Hepatocyte (in vitro differentiated cells): ENCODE data around the gene METTL2B. TPM values are rescaled to one million over a fixed set of nuclear protein-coding genes. Genes with fewer than 3 reads are reported as not detected.
A peak's percentile ranks its signal among the peaks of the same experiment; 100 is the strongest.
"Not testable (repeated sequence)": the region's sequence is repeated elsewhere in the genome, so short reads cannot be mapped to it uniquely, and the experiment has no call there.

Source experiments
- DNase-seq: peaks from one replicate; pipeline ENCODE4 v3.0.0-alpha.2; 2016; ENCODE audit warnings: low spot score
- H2AFZ ChIP-seq: fragments of 200-600 bp; sonication (generic); 2 replicates; pipeline ENCODE4 v1.6.0; 2016; ENCODE audit warnings: antibody characterized with exemption, mild to moderate bottlenecking
- H3K27ac ChIP-seq: fragments of 200-600 bp; sonication (generic); 2 replicates; pipeline ENCODE4 v1.5.1; 2016; ENCODE audit warnings: mild to moderate bottlenecking
- H3K27me3 ChIP-seq: fragments of 200-600 bp; sonication (generic); 2 replicates; pipeline ENCODE4 v1.6.1; 2016
- H3K36me3 ChIP-seq: fragments of 200-600 bp; sonication (generic); replicated peaks from 2 replicates; pipeline ENCODE4 v1.5.1; 2016; ENCODE audit warnings: low read depth; ENCODE audit not compliant: insufficient read depth
- H3K4me1 ChIP-seq: fragments of 200-600 bp; sonication (generic); 2 replicates; pipeline ENCODE4 v1.5.1; 2016; ENCODE audit warnings: mild to moderate bottlenecking, moderate library complexity; ENCODE audit not compliant: insufficient read depth
- H3K4me2 ChIP-seq: fragments of 200-600 bp; sonication (generic); 2 replicates; pipeline ENCODE4 v1.6.0; 2016
- H3K4me3 ChIP-seq: fragments of 200-600 bp; sonication (generic); 2 replicates; pipeline ENCODE4 v1.5.1; 2016; ENCODE audit warnings: mild to moderate bottlenecking
- H3K79me2 ChIP-seq: fragments of 200-600 bp; sonication (generic); 2 replicates; pipeline ENCODE4 v1.6.0; 2017; ENCODE audit warnings: mild to moderate bottlenecking
- H3K9me2 ChIP-seq: fragments of 200-600 bp; sonication (generic); replicated peaks from 2 replicates; pipeline ENCODE4 v1.6.0; 2017; ENCODE audit warnings: mild to moderate bottlenecking; ENCODE audit not compliant: insufficient read depth
- H3K9me3 ChIP-seq: fragments of 200-600 bp; sonication (generic); 2 replicates; pipeline ENCODE4 v1.5.1; 2016; ENCODE audit warnings: low read depth, mild to moderate bottlenecking
- H4K20me1 ChIP-seq: fragments of 200-600 bp; sonication (generic); 2 replicates; pipeline ENCODE4 v1.6.0; 2016; ENCODE audit warnings: mild to moderate bottlenecking; ENCODE audit not compliant: insufficient read depth, poor library complexity, severe bottlenecking
- EZH2 ChIP-seq: fragments of 200-600 bp; sonication (generic); IDR thresholded peaks from 2 replicates; pipeline ENCODE4 v1.6.1; 2016; ENCODE audit warnings: antibody characterized with exemption, mild to moderate bottlenecking, borderline replicate concordance
- EZH2phosphoT487 ChIP-seq: fragments of 200-600 bp; sonication (generic); IDR thresholded peaks from one replicate; pipeline ENCODE4 v1.6.1; 2018; ENCODE audit warnings: antibody characterized with exemption, mild to moderate bottlenecking, low read depth, moderate library complexity; ENCODE audit not compliant: unreplicated experiment, severe bottlenecking
- WGBS: methylation state at CpG from one replicate; pipeline ENCODE4 v1.1.6; 2016; ENCODE audit warnings: low lambda C conversion rate; ENCODE audit errors: missing lambda C conversion rate; 5-methylcytosine and 5-hydroxymethylcytosine counted together
- polyA plus RNA-seq: library from polyadenylated mRNA; unstranded; fragments of >200 nt; fragmentation: Nextera tagmentation; extraction: Ambion mirVana; gene quantifications from 2 replicates; pipeline ENCODE4 v1.2.1, GENCODE V29; 2016
- total RNA-seq: library from RNA; depleted of rRNA; stranded (reverse); fragments of >200 nt; gene quantifications from 2 replicates; pipeline ENCODE4 v1.2.3, GENCODE V29; 2014
- TF ChIP-seq, protein P1 (sequence below): fragments of 200-600 bp; sonication (generic); IDR thresholded peaks from 2 replicates; pipeline ENCODE4 v1.5.1; 2016; ENCODE audit warnings: antibody characterized with exemption, mild to moderate bottlenecking; ENCODE audit not compliant: poor library complexity

METTL2B gene, protein sequence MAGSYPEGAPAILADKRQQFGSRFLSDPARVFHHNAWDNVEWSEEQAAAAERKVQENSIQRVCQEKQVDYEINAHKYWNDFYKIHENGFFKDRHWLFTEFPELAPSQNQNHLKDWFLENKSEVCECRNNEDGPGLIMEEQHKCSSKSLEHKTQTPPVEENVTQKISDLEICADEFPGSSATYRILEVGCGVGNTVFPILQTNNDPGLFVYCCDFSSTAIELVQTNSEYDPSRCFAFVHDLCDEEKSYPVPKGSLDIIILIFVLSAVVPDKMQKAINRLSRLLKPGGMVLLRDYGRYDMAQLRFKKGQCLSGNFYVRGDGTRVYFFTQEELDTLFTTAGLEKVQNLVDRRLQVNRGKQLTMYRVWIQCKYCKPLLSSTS
- total RNA-seq = 22.9 and 29.0 TPM in 2 replicates
- 9.1 and 11.4 TPM in 2 replicates for polyA plus RNA-seq

DNA sequence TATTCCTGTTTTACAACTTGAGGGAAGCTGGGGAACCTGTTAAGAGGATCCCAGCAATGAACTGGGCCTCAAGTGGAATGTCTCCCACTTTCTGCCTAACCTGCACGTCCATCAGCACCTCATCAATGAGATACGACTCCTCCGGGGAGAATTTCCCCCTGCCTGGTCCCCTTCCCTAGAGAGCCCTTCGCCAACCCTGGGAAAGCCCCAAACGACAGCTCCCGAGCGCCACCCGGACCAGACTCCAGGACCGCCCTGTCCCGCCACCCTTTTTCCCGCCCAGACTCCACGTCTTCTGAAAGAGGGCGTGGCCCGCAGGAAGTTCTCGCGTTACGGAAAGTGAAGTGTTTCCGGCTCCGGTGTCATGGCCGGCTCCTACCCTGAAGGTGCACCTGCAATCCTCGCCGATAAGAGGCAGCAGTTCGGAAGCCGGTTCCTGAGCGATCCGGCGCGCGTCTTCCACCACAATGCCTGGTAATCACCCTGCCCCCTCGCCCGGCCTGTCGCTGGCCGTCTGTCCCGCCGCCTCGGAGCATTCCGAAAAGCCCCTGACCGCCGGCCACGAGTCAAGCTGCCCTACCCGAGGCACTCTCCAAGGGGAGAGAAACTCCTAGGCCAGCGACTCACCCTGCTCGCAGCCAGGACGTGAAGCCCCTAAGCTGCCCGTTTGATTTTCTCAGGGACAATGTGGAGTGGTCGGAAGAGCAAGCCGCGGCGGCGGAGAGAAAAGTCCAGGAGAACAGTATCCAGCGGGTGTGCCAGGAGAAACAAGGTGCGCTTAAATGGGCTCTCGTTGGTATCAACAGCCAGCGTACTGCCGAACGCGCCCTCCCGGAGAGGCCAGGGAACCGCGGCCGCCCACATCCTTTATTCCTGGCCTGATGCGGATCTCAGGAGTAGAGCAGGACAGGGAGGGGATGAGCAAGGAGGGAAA is at the start of gene METTL2B:
Gene METTL2B (plus strand): TSS at position 347 of the 934 bp plus-strand sequence. CDS start 18 bp downstream, at position 365.
- not testable (repeated sequence) for H4K20me1 ChIP-seq, H3K4me1 ChIP-seq, H3K9me2 ChIP-seq, H3K27me3 ChIP-seq, H3K36me3 ChIP-seq, H3K9me3 ChIP-seq
- Histone ChIP-seq H3K4me3 (peak within 1 kb of the TSS; percentile 33), H3K4me2 (peak within 1 kb of the TSS; percentile 86), H2AFZ (peak within 1 kb of the TSS; percentile 59), H3K27ac (peak within 1 kb of the TSS; percentile 90), H3K79me2 (peaks cover 27% of the 10 kb centered on the region)
- TF ChIP-seq, protein P1, sequence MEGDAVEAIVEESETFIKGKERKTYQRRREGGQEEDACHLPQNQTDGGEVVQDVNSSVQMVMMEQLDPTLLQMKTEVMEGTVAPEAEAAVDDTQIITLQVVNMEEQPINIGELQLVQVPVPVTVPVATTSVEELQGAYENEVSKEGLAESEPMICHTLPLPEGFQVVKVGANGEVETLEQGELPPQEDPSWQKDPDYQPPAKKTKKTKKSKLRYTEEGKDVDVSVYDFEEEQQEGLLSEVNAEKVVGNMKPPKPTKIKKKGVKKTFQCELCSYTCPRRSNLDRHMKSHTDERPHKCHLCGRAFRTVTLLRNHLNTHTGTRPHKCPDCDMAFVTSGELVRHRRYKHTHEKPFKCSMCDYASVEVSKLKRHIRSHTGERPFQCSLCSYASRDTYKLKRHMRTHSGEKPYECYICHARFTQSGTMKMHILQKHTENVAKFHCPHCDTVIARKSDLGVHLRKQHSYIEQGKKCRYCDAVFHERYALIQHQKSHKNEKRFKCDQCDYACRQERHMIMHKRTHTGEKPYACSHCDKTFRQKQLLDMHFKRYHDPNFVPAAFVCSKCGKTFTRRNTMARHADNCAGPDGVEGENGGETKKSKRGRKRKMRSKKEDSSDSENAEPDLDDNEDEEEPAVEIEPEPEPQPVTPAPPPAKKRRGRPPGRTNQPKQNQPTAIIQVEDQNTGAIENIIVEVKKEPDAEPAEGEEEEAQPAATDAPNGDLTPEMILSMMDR = peak; percentile 40
- DNase-seq = peak; percentile 96
- WGBS = 1% methylated on average over 56 of the region's 62 CpGs

DNA sequence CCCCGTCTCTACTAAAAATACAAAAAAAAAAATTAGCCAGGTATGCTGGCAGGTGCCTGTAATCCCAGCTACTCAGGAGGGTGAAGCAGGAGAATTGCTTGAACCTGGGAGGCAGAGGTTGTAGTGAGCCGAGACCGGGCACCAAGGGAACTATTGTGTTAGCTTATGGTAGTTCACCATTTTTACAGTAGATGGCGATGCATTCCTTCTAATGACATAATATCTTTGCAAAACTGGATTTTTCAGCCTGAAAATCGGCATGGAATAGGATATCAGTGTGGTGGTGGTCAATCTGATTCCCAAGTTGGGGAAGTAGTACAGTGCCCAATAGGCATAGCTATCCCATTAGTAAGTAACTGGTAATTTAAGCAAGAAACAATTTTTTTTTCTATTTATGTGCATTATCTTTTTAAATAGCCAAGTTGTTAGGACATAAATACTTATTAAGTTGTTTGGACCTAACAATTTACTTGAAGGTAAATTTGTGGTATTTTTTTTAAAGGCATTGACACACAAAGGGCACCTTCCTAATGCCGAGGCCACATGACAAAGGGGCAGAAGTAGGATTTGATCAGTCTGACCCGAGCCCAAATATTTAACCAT is 49.2 kb upstream of the METTL2B start:
- no peak overlapping the region for H3K27ac ChIP-seq
- H3K36me3 ChIP-seq = no peaks in the 10 kb centered on the region
- no peak overlapping the region for H3K4me2 ChIP-seq
- no peaks in the 10 kb centered on the region for H3K79me2 ChIP-seq
- no peak overlapping the region for H2AFZ ChIP-seq
- H3K27me3 ChIP-seq = no peaks in the 10 kb centered on the region
- H4K20me1 ChIP-seq = no peaks in the 10 kb centered on the region
- no peaks in the 10 kb centered on the region for H3K9me3 ChIP-seq
- H3K9me2 ChIP-seq = no peaks in the 10 kb centered on the region
- DNase-seq = peak; percentile 79
- WGBS = 17% methylated on average over 7 of the region's 7 CpGs
- TF ChIP-seq EZH2phosphoT487 = no peak
- TF ChIP-seq, protein P1 = peak; percentile 87
- H3K4me3 ChIP-seq = no peak overlapping the region
- H3K4me1 ChIP-seq = peaks cover 4% of the 10 kb centered on the region

DNA sequence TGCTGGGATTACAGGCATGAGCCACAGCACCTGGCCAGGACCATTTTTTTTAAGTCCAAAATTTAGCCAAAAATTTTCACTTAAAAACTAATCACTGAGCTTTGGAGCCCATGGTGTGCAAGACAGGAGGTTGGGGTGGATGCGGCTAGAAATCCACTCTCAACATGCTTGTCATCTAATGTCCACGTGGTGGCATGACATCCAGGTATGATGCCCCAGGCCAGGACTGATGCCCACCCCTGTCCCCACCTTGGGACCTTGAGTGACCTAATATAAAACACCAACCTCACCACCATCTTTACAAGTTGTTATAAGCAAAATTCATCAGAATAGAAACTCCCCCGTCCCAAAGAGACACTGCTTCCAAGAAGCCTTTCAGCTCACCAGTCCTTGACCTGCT is 46.3 kb upstream of the METTL2B start:
- H3K27ac ChIP-seq = no peak overlapping the region

DNA sequence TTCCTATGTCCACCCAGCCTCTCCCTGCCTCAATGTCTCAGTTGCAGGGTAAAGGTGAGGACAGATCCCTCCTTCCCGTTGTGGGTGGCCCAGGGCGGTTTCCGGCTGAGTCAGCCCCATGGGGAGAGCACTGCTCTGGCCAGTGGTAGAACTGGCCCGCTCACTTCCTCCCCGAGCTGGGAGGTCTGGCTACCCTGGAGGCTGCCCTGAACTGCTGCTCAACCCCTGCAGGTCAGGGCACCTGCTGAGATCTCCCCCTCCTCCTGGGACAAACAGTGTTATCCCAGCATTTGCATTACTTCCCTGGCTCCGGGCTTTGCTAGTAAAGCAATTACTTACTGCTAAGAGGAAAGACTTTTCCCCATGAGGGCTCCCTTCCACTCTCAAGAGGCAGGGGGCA is 45.3 kb upstream of the METTL2B start:
- Histone ChIP-seq H3K27ac (no peak overlapping the region), H2AFZ (no peak overlapping the region), H4K20me1 (no peaks in the 10 kb centered on the region), H3K9me3 (no peaks in the 10 kb centered on the region), H3K4me3 (no peak overlapping the region), H3K9me2 (no peaks in the 10 kb centered on the region), H3K4me1 (peaks cover 16% of the 10 kb centered on the region), H3K79me2 (no peaks in the 10 kb centered on the region), H3K27me3 (no peaks in the 10 kb centered on the region), H3K36me3 (no peaks in the 10 kb centered on the region), H3K4me2 (no peak overlapping the region)
- no peak for DNase-seq
- TF ChIP-seq, protein P1 = no peak
- no peak for TF ChIP-seq EZH2
- no peak for TF ChIP-seq EZH2phosphoT487
- 41% methylated on average over 6 of the region's 6 CpGs for WGBS

More for the DNA sequence above, 46.3 kb upstream of the METTL2B start:
- H3K4me1 ChIP-seq = peaks cover 9% of the 10 kb centered on the region
- H2AFZ ChIP-seq = no peak overlapping the region
- WGBS = 76% methylated on average over 3 of the region's 3 CpGs
- H3K9me3 ChIP-seq = no peaks in the 10 kb centered on the region
- H3K4me2 ChIP-seq = no peak overlapping the region
- TF ChIP-seq EZH2 = no peak
- H4K20me1 ChIP-seq = no peaks in the 10 kb centered on the region
- H3K9me2 ChIP-seq = no peaks in the 10 kb centered on the region
- DNase-seq = no peak
- no peaks in the 10 kb centered on the region for H3K36me3 ChIP-seq
- no peak overlapping the region for H3K4me3 ChIP-seq
- no peaks in the 10 kb centered on the region for H3K79me2 ChIP-seq
- H3K27me3 ChIP-seq = no peaks in the 10 kb centered on the region
